ENCODE measurements around the gene TPST2.

Gene TPST2

DNA sequence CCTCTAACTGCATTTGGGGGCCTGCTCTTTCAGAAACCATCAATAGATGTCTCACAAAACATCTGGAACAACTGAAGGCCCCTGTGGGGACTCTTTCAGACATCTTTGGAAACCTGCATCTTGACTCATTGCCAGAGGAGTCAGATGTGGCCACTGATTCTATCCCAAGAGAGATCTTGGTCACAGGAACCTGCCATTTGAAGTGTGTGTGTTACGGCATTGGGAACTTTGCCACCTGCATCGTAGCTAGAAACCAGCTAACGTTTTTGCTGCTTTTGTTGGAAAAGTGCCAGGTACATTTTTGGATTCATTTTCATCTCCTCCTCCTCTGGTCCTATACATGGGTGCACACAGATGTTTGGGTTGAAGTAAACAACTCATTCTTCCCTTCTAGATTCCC, 101.9 kb downstream of the TPST2 start:
- DNase-seq = no peak

DNA sequence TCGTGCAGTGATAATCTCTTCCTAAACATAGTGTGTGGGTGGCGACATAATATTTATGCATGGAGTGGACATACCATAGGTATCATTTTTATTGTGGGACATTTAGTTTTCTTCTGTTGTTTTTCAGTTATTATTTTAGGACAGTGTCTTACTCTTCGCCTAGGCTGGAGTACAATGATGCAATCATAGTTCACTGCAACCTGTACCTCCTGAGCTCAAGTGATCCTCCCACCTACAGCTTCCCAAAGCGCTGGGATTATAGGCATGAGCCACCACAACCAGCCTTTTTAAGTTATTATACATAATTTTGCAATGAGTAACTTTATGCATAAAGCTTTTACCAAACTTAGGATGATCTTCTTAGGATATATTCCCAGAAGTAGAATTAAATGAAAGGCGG, 103.5 kb downstream of the TPST2 start:
- DNase-seq = no peak

DNA sequence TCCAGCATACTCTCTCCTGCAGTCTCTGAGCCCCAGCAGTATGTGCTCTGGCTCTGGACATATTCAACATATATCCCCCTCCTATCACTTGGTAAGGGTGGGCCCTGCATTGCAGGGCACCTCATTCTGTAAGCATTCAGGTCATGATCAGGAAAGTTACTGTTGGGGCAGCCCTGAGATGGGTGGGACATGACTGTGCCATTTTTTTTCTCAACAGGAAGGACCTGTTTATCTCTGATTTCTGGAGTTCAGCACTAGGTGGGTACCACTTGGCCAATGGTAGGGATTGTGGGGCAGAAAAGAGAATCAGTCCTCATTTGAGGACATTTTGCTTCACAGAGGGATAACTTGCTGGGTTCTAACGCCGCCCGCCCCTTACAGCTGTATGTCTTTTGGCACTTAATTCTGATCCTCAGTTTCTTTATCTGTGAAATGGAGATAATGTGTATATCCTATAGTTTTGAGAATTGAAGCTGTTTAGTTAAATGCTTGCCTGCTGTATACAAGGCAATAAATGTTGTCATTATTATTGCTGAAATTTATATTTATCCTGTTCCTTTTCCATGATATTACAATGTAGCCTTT, 104.0 kb downstream of the TPST2 start:
- DNase-seq = no peak

DNA sequence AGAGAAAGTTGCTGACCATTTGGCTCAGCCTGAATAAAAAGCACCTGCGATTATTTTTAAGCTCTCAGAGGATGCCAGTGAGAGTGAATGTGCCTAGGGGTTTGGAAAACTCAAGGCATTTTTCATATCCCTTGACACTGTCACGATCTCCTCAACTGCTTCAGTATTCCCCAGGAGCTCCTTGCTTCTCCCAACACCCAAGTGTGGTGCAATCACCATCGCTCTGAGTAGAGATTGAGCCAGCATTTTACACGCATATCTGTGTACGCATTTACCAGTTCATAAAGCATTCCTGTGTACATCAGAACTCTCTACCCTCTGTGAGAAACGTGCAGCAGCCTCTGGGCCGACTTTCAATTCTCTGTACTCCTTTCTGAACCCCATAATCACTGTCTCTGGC, 104.9 kb downstream of the TPST2 start:
- DNase-seq = no peak

DNA sequence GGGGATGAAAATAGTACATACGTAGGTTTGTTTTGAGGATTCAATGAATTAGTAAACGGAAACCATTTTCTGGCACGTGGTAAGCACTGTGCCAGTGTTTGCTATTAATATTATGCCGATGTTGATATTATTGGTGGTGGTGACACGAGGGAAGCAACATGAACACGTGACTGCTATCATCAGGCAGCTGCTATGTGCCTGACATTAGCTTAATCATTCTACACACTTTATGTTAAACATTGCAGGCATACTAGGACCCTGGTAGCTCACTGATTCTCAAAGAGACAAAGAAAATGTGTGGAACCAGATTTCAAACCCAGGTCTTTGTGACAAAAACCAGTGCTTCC, 105.6 kb downstream of the TPST2 start:
- DNase-seq = no peak

DNA sequence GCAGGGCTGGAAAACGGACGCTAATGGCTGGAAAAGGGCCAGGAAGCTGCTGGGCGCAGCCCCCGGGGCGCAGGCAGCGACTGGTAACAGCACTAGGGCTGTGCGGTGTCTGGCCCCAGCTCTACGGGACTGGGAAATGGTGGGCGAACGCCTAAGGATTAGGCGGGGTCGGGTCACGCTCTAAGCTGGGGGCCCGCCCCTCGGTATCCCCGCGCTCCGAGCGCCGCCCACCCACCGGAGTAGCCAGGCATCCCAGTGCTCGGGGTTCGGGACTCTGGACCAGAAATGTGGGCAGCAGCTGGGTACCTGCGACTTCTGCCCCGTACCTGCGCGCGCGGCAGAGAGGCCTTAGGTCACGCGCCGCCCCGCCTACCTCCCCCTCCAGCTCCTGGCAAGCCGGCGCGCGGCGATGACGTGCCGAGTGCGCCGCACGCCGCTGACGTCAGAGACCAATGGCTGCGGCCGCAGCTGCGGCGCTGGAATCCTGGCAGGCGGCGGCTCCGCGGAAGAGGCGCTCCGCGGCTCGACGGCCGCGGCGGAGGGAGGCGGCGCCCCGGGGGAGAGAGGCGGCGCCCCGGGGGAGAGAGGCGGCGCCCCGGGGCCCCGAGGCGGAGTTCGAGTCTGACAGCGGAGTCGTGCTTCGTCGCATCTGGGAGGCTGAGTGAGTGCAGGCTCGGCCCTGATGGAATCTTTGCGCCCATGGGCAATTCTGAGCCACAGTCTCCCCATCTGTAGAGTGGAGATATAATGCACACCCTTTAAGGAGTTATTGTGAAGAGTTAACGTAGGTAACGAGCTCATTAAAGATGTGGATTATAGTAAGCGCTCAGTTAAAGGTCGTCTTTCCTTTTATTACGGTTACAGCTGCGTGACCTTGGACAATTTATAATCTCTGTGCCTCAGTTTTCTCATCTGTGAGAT, 106.2 kb downstream of the TPST2 start, which contains the start of the genes HPS4 and SRRD:
Gene HPS4 (minus strand): TSS at position 345 of the 921 bp plus-strand sequence. CDS start 2,021 bp downstream, outside the sequence.
Gene SRRD (plus strand): TSS at position 439 of the 921 bp plus-strand sequence. CDS start 14 bp downstream, at position 453.
- peak; percentile 97 for DNase-seq

DNA sequence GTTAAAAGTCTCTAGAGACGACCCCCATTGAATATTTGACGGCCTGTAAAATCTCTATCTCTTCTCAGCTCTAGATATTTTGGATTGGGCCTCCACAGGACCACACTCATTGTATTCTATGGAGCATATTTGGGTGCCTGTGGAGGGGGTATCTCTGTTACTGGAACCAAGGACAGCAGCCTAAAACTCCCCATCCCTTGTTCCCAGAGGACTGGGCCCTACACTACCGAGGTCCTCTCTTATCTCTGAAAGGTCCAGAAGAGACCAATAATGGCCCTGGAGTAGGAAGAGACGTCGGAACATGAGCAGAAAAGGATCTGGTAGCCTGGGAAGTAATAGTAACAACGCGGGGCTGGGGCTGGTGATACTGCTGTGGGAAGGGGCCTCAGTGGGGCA, 106.9 kb downstream of the TPST2 start:
- DNase-seq = no peak

DNA sequence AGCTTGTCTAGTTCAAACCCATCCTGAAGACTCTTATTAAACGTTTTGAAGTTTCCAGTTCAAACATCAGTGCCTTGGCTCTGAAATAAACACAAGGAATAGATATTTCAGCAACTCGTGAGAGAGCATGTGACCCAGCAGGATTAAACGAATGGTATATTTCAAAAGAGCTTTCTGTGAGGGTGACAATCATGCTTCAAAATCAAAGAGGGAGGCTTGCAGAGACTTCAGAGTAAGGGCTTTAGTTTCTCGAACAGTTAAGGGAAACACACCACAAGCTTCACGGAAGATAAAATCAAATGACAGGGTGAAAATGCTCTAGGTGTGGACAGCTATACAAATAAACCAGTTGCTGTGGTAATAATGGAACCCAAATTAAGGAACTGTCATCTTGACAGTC, 107.8 kb downstream of the TPST2 start:
- no peak for DNase-seq

DNA sequence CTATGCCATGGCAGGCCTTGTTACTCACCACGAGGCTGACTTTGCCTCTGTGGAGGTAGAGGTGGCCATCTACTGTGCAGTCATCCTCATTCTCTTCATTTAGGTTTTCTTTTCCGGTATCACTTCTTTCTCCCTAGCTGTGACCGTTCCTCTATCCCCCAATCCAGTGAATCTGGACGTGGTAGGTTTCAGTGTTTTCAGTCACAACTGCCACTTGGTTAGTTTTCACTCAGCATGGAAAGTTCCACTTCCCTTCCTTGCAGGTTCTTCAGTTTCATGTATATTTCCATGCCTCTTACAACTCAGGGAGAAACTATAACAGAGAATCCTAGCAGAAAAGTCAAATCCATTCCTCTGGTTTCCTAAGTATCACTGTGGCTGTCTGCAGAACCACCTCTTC, 108.2 kb downstream of the TPST2 start:
- DNase-seq = no peak

DNA sequence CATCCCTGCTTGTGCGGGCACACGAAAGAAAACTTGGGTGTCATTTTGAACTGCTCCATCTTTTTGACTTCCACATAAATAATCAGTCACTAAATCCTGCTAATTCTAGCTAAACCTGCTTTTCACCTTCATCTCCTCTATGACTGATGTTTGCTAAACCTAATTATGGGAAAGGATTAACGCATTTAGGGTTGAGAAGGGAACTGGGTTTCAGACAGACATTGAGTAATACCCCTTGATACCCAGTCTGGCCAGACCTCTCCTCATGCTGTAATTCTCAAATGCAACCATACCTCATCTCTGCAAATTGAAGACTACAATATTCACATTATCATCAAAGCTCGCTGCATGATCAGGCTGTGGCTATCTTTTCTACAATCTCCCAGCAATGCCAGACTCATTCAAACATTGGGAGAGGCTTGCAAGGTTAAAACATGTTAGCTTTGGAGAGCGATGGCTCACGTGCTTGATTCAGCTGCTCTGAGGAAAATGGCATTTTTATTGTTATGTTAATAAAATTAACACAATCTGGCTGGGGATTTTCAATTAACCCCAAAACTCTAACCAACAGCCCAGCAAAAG, 108.7 kb downstream of the TPST2 start:
- no peak for DNase-seq

DNA sequence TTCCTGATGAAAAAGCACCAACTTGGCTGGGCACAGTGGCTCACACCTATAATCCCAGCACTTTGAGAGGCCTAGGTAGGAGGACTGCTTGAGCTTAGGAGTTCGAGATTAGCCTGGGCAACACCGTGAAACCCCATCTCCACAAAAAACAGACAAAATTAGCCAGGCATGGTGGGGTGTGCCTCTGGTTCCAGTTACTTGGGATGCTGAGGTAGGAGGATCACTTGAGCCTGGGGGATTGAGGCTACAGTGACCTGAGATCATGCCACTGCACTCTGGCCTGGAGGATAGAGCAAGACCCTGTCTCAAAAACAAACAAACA, 109.4 kb downstream of the TPST2 start:
- DNase-seq = no peak

DNA sequence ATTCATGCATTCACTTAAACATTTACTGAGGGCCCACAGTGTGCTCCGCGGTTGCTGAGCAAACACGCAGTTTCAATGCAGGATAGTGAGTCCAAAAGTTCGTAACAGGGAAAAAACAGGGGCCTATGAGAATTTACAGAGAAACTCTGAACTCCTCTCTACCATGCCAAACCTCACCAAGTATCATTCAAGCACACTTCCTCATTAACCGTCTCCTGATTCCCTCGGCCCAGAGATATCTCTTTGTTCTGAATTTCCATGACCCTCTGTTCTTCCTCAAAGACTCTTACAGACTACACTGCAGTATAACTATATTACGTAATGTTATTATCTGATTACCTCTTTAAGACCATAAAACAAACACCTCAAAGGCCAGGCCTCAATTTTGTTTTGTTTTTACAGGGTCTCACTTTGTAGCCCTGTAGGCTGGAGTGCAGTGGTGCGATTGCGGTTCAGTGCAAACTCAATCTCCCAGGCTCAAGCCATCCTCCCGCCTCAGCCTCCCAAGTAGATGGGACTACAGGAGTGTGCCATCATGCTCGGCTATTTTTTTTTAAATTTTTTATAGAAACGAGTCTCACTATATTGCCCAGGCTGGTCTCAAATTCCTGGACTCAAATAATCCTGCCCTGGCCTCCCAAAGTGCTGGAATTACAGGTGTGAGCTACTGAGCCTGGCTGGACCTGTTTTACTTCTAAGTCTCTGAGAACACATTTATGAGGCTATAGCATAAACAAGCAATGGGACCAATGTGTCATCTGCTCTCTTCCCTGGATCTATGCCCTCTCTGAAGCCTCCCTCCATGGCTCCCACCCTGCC, 109.9 kb downstream of the TPST2 start:
- DNase-seq = no peak

DNA sequence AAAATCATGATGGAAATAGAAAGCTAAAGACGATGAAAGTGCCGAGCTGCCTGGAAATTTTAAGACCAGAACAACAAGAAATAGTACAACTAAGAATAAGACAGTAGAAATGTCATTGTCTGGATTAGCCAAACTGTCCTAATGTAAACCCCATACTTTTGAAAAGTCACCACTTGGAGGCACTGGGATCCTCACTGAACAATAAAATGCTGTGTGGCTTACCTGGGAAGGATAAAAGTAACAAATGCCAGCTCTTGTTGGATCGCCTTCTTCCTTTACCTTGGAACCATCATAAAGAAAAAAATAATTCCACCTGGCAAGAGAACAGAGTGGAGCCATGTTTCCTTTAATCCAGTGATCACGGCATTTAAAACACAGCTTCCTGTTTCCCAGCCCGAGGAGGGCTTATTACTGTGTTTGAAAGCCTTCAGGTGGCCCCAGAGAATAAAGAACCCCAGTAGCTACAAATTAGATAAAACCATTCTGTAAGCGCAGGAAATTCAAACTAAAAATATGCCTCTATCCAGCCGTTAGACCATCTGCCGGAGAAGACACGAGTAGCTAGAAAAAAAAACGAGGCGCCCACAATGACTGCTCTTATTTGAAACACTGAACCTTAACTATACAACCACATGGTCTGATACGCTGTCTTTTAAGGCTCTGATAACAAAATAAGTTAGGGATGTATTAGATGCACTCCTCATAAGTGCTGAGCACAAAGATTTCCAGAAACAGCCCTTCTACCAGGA, 110.7 kb downstream of the TPST2 start:
- DNase-seq = no peak

DNA sequence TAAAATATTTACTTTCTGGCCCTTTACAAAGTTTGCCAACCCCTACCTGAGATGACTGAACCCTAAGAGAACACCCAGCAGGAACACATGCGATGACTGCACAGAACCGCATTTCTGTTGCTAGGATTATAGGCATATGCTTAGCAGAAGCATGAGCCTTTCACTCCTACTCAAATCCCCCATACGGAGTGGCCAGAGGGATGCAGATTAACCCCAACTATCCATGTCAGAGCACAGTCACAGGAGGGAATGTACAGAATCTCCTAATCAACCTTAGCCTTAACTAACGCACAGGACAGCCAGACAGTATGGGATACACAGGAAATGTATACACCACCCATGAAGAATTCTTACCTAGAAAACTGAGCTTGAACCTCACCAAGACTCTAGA, 112.6 kb downstream of the TPST2 start:
- DNase-seq = no peak

DNA sequence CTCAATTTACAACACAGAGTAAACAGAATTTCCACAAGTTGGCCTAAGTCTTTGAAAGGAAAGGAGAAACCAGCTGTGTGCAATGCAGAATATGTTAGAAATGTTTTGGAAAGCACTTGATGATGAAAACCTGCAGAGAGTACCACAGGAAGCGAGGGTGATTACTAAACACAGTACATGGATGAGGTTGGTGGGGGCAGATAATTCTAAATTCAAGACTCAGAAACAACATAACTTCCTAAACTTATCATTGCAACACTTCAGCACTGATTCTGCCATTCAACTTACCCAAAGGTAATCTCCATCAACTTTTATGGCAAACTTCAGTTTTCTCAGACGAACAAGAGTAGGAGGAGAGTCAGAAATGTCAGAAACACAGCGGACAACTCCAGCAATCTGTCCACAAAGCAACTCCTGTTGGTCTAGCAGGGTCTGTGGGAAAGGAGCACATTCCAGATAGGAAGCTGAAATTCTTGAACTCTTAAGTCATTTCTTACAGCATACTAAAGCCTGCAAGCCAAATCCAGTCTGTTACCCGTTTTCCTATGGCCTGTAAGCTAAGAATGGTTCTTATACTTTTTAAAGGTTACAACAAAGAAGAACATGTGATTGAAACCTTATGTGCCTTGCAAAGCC, 113.1 kb downstream of the TPST2 start:
- no peak for DNase-seq

DNA sequence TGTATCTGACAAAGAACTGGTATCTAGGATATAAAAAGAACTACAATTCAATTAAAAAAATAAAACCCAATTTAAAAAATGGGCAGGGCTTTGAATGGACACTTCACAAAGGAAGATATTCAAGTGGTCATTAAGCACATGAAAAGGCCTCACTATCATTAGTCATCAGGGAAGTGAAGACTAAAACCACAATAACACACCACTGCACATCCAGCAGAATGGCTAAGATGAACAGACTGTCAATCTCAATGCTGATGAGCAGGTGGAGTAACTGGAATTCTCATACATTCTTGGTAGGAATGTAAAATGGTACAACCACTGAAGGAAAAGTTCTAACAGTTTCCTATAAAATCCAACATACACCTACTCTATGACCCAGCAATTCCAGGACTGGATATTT, 115.2 kb downstream of the TPST2 start:
- no peak for DNase-seq
